HG02763 (cell line): ENCODE results near the gene DCAF8.

ENCODE experiments used
- ATAC-seq: cut with Tn5 transposase; IDR thresholded peaks from one replicate; pipeline ENCODE4 v1.9.1; 2021; ENCODE audit warnings: mild to moderate bottlenecking, moderate library complexity; ENCODE audit not compliant: unreplicated experiment

Gene DCAF8

GRCh38 chr1:160206036-160206389 lies 56.3 kb downstream of the DCAF8 start:
- ATAC-seq: no peak

GRCh38 chr1:160205242-160206035 lies 56.9 kb downstream of the DCAF8 start, which contains the start of gene PEA15:
Gene PEA15, plus strand, starts transcription at chr1:160205384. Its CDS starts 6,161 bp downstream, at chr1:160211545.
- peak; percentile 40 for ATAC-seq

- peak; percentile 69 for ATAC-seq
These were observed 57.7 kb downstream of the DCAF8 start for GRCh38 chr1:160204526-160205241.

- no peak for ATAC-seq
These were observed 61.6 kb downstream of the DCAF8 start for GRCh38 chr1:160200786-160201185.

- ATAC-seq: no peak
These were observed 65.1 kb downstream of the DCAF8 start for GRCh38 chr1:160197231-160197630.

- ATAC-seq: no peak
These were observed 66.2 kb downstream of the DCAF8 start for GRCh38 chr1:160196143-160196542.

GRCh38 chr1:160194737-160195059 lies 67.7 kb downstream of the DCAF8 start:
- ATAC-seq: no peak

GRCh38 chr1:160193832-160194736 lies 68.3 kb downstream of the DCAF8 start:
- no peak for ATAC-seq

GRCh38 chr1:160193091-160193819 lies 69.1 kb downstream of the DCAF8 start:
- peak; percentile 65 for ATAC-seq

- no peak for ATAC-seq
These were observed 70.1 kb downstream of the DCAF8 start for GRCh38 chr1:160192234-160192633.

- ATAC-seq: no peak
These were observed 70.6 kb downstream of the DCAF8 start for GRCh38 chr1:160191756-160192155.

- ATAC-seq: no peak
These were observed 72.4 kb downstream of the DCAF8 start, which contains the start of gene CASQ1 for GRCh38 chr1:160189649-160190625. Gene CASQ1, plus strand, starts transcription at chr1:160190575. Its CDS starts 177 bp downstream, at chr1:160190752.

GRCh38 chr1:160188341-160188740 lies 74.0 kb downstream of the DCAF8 start:
- ATAC-seq: no peak

- no peak for ATAC-seq
These were observed 74.9 kb downstream of the DCAF8 start for GRCh38 chr1:160187407-160187806.

- ATAC-seq: no peak
These were observed 75.6 kb downstream of the DCAF8 start for GRCh38 chr1:160186729-160187128.

- ATAC-seq: no peak
These were observed 76.1 kb downstream of the DCAF8 start for GRCh38 chr1:160186246-160186645.

GRCh38 chr1:160179336-160179735 lies 83.0 kb downstream of the DCAF8 start:
- no peak for ATAC-seq

- ATAC-seq: no peak
These were observed 83.6 kb downstream of the DCAF8 start for GRCh38 chr1:160178731-160179130.

- ATAC-seq: no peak
These were observed 84.7 kb downstream of the DCAF8 start for GRCh38 chr1:160177667-160178066.
